Stimulated activated CD4-positive, alpha-beta T cell treated with anti-CD3 and anti-CD28 coated beads, Interleukin-4, amount 100 ng/mL, for 24 hours (primary cell): Measurements from ENCODE around the gene ABCG8.

Experiments used
- DNase-seq: peaks from one replicate; pipeline ENCODE4 v3.0.0-alpha.2; 2020

The ABCG8 gene

DNA sequence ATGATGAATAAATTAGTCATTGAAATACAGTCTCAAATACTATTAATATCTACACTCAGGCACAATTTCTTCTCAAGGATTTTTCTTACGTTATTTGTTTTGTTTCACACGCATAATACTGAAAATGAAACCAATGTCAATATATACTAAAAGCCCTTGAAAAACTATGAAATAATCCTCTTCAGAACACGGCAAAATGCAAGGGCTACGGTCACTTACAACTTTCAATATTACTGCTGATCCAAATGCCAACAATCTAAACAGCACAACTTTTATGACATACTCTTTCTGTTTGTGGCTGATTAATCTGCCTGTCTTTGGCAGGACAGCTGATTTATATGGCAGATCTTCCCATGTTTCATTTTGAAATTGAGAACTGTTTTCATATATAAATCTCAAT, 88.7 kb downstream of the ABCG8 start:
- no peak for DNase-seq

DNA sequence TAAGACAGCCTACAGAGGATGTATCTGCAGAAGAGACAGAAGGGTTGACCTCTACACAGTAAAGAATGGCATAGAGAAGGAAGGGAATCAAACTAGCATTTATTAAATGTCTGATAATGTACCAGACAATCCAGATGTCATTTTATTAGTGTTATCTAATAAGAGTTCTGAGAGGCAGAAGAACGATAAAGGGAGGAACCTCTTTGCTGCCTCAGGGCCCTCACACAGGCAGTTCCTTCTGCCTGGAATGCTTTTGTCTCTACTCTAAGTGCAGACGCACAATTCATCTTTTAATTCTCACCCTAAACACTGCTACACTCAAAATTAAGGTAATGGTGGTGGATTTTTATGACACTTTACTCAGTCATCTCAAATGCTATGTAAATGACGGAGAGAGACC, 92.5 kb downstream of the ABCG8 start:
- DNase-seq = no peak
